Suprapubic skin (tissue), 4 donors: Measurements from ENCODE around the gene FXYD7.

Source experiments
- CTCF ChIP-seq, 2 donors: fragments of 200-600 bp in 1 of 2; fragments of 450-650 bp in 1 of 2; sonication (generic) in 1 of 2; IDR thresholded peaks; one replicate each; pipeline ENCODE4 v1.5.1; 2016 to 2019; ENCODE audit warnings: antibody characterized with exemption in 2 of 2, mild to moderate bottlenecking in 1 of 2, moderate library complexity in 1 of 2
- EP300 ChIP-seq: sonication (generic); formaldehyde crosslinking; IDR thresholded peaks from one replicate; pipeline ENCODE4 v1.6.1; 2017; ENCODE audit warnings: antibody characterized with exemption
- POLR2A ChIP-seq, 2 donors: fragments of 450-650 bp; IDR thresholded peaks; one replicate each; pipeline ENCODE4 v1.6.1; 2017; ENCODE audit warnings: antibody characterized with exemption in 2 of 2, mild to moderate bottlenecking in 2 of 2, moderate library complexity in 2 of 2
- POLR2AphosphoS5 ChIP-seq, 3 donors: sonication (generic); formaldehyde crosslinking; IDR thresholded peaks; one replicate each; pipeline ENCODE4 v1.6.1; 2017; ENCODE audit warnings: antibody characterized with exemption in 3 of 3

- TF ChIP-seq EP300 (no peak), CTCF (IDR thresholded peaks at IDR 0.05) (no peak), POLR2A (IDR thresholded peaks at IDR 0.05) (no peak), POLR2AphosphoS5 (IDR thresholded peaks at IDR 0.05) (no peak)
Measured at GRCh38 chr19:35120492-35120891, 22.6 kb upstream of the FXYD7 start.
